Uterus (tissue), 4 donors: ENCODE measurements around the gene FAM24A. TPM values are rescaled to one million over a fixed set of nuclear protein-coding genes. Genes with fewer than 3 reads are reported as not detected.
"Not testable (repeated sequence)": the region's sequence is repeated elsewhere in the genome, so short reads cannot be mapped to it uniquely, and the experiment has no call there.

Experiments used
- DNase-seq, 2 donors: peaks; one replicate each; pipeline ENCODE4 v3.0.0-alpha.2; 2019 to 2020
- H3K27ac ChIP-seq, 2 donors: fragments of 200-600 bp; sonication (generic); 1 replicate in 1 of 2; 2 replicates in 1 of 2; pipeline ENCODE4 v1.5.1; 2016 to 2018
- H3K27me3 ChIP-seq, 2 donors: fragments of 200-600 bp; sonication (generic); one replicate each; pipeline ENCODE4 v1.5.1; 2018 to 2019; ENCODE audit warnings: control low read depth in 1 of 2
- H3K36me3 ChIP-seq, 2 donors: fragments of 200-600 bp; sonication (generic); one replicate each; pipeline ENCODE4 v1.5.1; 2019; ENCODE audit warnings: control low read depth in 1 of 2
- H3K4me1 ChIP-seq, 2 donors: fragments of 200-600 bp; sonication (generic); one replicate each; pipeline ENCODE4 v1.5.1; 2018 to 2019; ENCODE audit warnings: control low read depth in 1 of 2
- H3K4me3 ChIP-seq, 2 donors: fragments of 200-600 bp; sonication (generic); 1 replicate in 1 of 2; 2 replicates in 1 of 2; pipeline ENCODE4 v1.5.1; 2018 to 2019; ENCODE audit warnings: mild to moderate bottlenecking in 1 of 2
- H3K9me3 ChIP-seq, 2 donors: fragments of 200-600 bp; sonication (generic); one replicate each; pipeline ENCODE4 v1.5.1; 2019; ENCODE audit warnings: control low read depth in 1 of 2
- POLR2A ChIP-seq, 2 donors: fragments of 450-650 bp; IDR thresholded peaks; one replicate each; pipeline ENCODE4 v1.6.1; 2016; ENCODE audit warnings: antibody characterized with exemption in 2 of 2, mild to moderate bottlenecking in 1 of 2, moderate library complexity in 1 of 2
- intact Hi-C: fragments of 100-400 bp; cut with DNase I; formaldehyde crosslinking; loops from one replicate; pipeline ENCODE4 v1.15.1; 2023; ENCODE audit warnings: low total_unique reads
- total RNA-seq, 4 donors: library from RNA; depleted of rRNA in 3 of 4; stranded (reverse); fragments of >200 nt in 3 of 4; gene quantifications; one replicate each; pipeline versions ENCODE4 v1.1.0 to v1.2.4, GENCODE V29; 2014 to 2023
- TF ChIP-seq, protein P1 (sequence below), 4 experiments: fragments of 200-600 bp in 2 of 4; fragments of 450-650 bp in 2 of 4; sonication (generic) in 2 of 4; IDR thresholded peaks; one replicate each; pipeline ENCODE4 v1.5.1; 2016 to 2019; ENCODE audit warnings: antibody characterized with exemption in 4 of 4, mild to moderate bottlenecking in 2 of 4, moderate library complexity in 1 of 4
- donor health status: DM: yes; HTN: yes; CAD: no.

Gene FAM24A
- total RNA-seq, 4 donors from 2014 or later = not detected

DNA sequence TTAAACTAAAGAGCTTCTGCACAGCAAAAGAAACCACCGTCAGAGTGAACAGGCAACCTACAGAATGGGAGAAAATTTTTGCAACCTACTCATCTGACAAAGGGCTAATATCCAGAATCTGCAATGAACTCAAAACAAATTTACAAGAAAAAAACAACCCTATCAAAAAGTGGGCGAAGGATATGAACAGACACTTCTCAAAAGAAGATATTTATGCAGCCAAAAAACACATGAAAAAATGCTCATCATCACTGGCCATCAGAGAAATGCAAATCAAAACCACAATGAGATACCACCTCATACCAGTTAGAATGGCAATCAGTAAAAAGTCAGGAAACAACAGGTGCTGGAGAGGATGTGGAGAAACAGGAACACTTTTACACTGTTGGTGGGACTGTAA lies 38.5 kb upstream of the FAM24A start:
- H3K36me3 ChIP-seq, H3K4me1 ChIP-seq, intact Hi-C loops, DNase-seq, H3K27me3 ChIP-seq, H3K4me3 ChIP-seq, H3K27ac ChIP-seq, H3K9me3 ChIP-seq: not testable (repeated sequence)

DNA sequence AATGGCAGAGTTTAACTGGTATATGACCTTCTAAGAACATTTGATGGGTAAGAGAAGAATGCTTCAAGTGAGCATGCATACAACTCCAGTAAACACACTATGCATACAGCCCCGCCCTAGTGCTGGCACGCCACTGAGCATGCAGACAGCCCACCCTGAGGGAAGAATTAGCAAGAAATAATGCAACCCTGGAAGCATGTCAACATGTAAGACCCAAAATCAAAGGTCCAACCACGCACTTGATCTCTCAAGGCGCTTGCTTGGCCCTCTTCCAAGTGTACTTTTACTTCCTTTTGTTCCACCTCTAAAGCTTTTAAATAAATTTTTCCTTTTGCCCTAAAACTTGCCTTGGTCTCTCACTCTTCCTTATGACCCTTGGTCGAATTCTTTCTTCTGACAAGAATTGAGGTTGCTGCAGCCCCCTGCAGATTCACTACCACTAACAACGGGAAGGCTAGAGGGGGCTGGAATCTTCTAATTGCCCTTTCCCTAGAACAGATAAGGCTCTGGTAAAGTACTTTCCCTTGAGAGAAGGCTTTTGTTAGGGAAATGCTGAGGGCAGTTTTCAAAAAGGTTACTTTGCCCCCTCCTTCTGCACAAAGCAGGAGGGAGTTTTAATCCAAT lies 34.5 kb upstream of the FAM24A start:
- H3K36me3 ChIP-seq = no peaks in the 10 kb centered on the region
- peaks cover 0 to 7% of the 10 kb centered on the region in 2 donors for H3K4me1 ChIP-seq
- no peaks in the 10 kb centered on the region for H3K27me3 ChIP-seq
- no peak overlapping the region for H3K27ac ChIP-seq
- intact Hi-C loops = no loop called here
- no peak overlapping the region for H3K4me3 ChIP-seq
- no peak for DNase-seq
- no peak for TF ChIP-seq POLR2A (IDR thresholded peaks at IDR 0.05)
- TF ChIP-seq, protein P1, sequence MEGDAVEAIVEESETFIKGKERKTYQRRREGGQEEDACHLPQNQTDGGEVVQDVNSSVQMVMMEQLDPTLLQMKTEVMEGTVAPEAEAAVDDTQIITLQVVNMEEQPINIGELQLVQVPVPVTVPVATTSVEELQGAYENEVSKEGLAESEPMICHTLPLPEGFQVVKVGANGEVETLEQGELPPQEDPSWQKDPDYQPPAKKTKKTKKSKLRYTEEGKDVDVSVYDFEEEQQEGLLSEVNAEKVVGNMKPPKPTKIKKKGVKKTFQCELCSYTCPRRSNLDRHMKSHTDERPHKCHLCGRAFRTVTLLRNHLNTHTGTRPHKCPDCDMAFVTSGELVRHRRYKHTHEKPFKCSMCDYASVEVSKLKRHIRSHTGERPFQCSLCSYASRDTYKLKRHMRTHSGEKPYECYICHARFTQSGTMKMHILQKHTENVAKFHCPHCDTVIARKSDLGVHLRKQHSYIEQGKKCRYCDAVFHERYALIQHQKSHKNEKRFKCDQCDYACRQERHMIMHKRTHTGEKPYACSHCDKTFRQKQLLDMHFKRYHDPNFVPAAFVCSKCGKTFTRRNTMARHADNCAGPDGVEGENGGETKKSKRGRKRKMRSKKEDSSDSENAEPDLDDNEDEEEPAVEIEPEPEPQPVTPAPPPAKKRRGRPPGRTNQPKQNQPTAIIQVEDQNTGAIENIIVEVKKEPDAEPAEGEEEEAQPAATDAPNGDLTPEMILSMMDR (IDR thresholded peaks at IDR 0.05) = no peak
- no peaks in the 10 kb centered on the region for H3K9me3 ChIP-seq

DNA sequence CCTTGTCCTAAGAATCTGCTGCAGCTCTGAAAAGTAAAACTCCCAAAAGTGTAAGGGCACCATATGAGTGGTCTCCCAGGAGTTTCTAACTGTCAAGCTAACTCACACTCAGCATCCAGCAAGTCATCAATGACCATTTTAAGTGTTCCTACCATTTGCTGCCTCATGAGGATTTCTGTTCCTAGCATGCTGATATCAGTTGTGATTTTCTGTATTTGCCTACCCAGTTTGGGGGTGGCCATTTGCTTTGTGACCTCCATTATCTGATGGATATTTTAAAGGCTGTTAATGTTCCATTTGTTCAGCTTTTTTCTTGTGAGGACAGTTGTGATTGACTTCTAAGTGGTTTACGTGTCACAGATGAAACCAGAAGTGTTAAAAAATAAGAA lies 33.9 kb upstream of the FAM24A start:
- Histone ChIP-seq H3K9me3 (no peaks in the 10 kb centered on the region), H3K4me3 (no peak overlapping the region), H3K4me1 (peaks cover 0 to 7% of the 10 kb centered on the region in 2 donors), H3K36me3 (no peaks in the 10 kb centered on the region), H3K27ac (no peak overlapping the region), H3K27me3 (no peaks in the 10 kb centered on the region)
- intact Hi-C loops = no loop called here
- TF ChIP-seq POLR2A (IDR thresholded peaks at IDR 0.05) = no peak
- TF ChIP-seq, protein P1 (IDR thresholded peaks at IDR 0.05) = no peak
- no peak for DNase-seq

DNA sequence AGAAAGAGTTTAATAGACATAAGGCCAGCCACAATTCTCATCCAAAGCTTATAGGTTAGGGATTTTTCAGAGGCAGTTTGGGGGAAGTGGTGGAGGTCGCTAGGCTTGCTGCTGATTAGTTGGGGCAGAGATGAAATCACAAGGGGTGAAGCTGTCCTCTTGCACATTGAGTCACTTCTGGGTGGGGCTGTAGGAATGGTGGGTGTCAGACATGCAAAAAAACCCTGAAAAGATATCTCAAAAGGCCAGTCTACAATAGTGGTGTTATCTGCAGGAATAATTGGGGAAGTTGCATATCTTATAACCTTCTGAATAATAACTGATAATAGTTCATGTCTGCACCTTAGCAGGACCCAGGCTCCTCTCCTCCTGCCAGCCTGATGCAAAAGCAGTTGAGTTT lies 33.1 kb upstream of the FAM24A start:
- Histone ChIP-seq H3K27me3 (no peaks in the 10 kb centered on the region), H3K4me3 (no peak overlapping the region), H3K9me3 (no peaks in the 10 kb centered on the region), H3K4me1 (peaks cover 0 to 7% of the 10 kb centered on the region in 2 donors), H3K36me3 (no peaks in the 10 kb centered on the region), H3K27ac (no peak overlapping the region)
- intact Hi-C loops = no loop called here
- DNase-seq = no peak
- TF ChIP-seq, protein P1 (IDR thresholded peaks at IDR 0.05) = no peak
- TF ChIP-seq POLR2A (IDR thresholded peaks at IDR 0.05) = no peak

DNA sequence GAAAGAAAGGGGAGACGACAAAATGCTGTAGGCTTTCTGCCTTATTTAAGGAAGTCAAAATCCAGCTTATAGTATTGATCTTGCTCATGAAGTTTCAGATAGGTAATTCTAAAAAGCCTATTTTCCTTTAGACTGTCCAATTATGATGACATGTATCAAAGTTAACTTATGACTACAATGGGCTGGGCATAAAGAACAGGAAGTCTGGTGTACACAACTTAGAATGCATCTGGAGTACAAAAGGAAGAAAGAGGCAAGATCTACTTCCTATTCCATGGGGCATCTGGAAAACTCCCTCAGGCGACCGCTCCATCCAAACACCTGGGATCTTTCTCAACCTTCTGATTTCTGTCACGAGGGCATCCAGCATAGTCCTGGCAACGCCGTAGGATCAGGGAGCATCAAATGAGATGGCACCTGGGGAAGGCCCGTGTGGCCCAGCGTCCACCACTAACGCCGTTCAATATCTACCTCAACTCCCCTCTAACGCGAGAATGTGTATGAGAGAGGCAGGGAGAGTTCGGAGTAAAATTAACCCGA lies 31.5 kb upstream of the FAM24A start:
- DNase-seq = no peak
- Histone ChIP-seq H3K9me3 (no peaks in the 10 kb centered on the region), H3K4me1 (peaks cover 0 to 7% of the 10 kb centered on the region in 2 donors), H3K27me3 (no peaks in the 10 kb centered on the region), H3K36me3 (no peaks in the 10 kb centered on the region), H3K4me3 (peak overlapping the region; percentile 47 to 49), H3K27ac (peak overlapping the region; percentile 47 to 60)
- intact Hi-C loops = no loop called here
- TF ChIP-seq POLR2A (IDR thresholded peaks at IDR 0.05) = no peak
- TF ChIP-seq, protein P1 (IDR thresholded peaks at IDR 0.05) = no peak
